LoVo (cell line): Measurements from ENCODE around the gene SBK1.
A peak's percentile ranks its signal among the peaks of the same experiment; 100 is the strongest.
"Not testable (repeated sequence)": the region's sequence is repeated elsewhere in the genome, so short reads cannot be mapped to it uniquely, and the experiment has no call there.

ENCODE experiments used
- DNase-seq: peaks from one replicate; pipeline ENCODE4 v3.0.0-alpha.2; 2016; ENCODE audit warnings: low spot score

SBK1 gene

GRCh38 chr16:28308794-28309584 lies 16.7 kb downstream of the SBK1 start:
- DNase-seq = no peak

- no peak for DNase-seq
Observed at GRCh38 chr16:28309811-28310311, 17.5 kb downstream of the SBK1 start.

- no peak for DNase-seq
Observed at GRCh38 chr16:28310796-28311195, 18.5 kb downstream of the SBK1 start.

GRCh38 chr16:28311413-28311812 lies 19.1 kb downstream of the SBK1 start:
- no peak for DNase-seq

- DNase-seq = no peak
Observed at GRCh38 chr16:28311913-28312312, 19.6 kb downstream of the SBK1 start.

- DNase-seq = no peak
Observed at GRCh38 chr16:28312327-28312726, 20.0 kb downstream of the SBK1 start.

- DNase-seq = no peak
Observed at GRCh38 chr16:28313587-28313986, 21.3 kb downstream of the SBK1 start.

GRCh38 chr16:28316054-28316453 lies 23.7 kb downstream of the SBK1 start:
- no peak for DNase-seq

GRCh38 chr16:28317040-28317880 lies 24.9 kb downstream of the SBK1 start:
- peak; percentile 25 for DNase-seq

- no peak for DNase-seq
Observed at GRCh38 chr16:28318042-28318744, 25.9 kb downstream of the SBK1 start.

GRCh38 chr16:28319476-28320022 lies 27.2 kb downstream of the SBK1 start:
- no peak for DNase-seq

GRCh38 chr16:28320023-28320561 lies 27.8 kb downstream of the SBK1 start:
- DNase-seq = no peak

GRCh38 chr16:28320741-28321140 lies 28.4 kb downstream of the SBK1 start:
- no peak for DNase-seq

- DNase-seq = no peak
Observed at GRCh38 chr16:28321700-28322411, 29.5 kb downstream of the SBK1 start.

- DNase-seq = no peak
Observed at GRCh38 chr16:28324235-28324886, 32.0 kb downstream of the SBK1 start.

GRCh38 chr16:28324887-28325279 lies 32.6 kb downstream of the SBK1 start:
- no peak for DNase-seq

- no peak for DNase-seq
Observed at GRCh38 chr16:28326881-28327610, 34.7 kb downstream of the SBK1 start.

- DNase-seq = not testable (repeated sequence)
Observed at GRCh38 chr16:28330232-28330631, 37.9 kb downstream of the SBK1 start.

GRCh38 chr16:28330981-28331380 lies 38.7 kb downstream of the SBK1 start:
- not testable (repeated sequence) for DNase-seq

- DNase-seq = not testable (repeated sequence)
Observed at GRCh38 chr16:28332632-28333031, 40.3 kb downstream of the SBK1 start.
